Activated naive CD4-positive, alpha-beta T cell treated with anti-CD3 and anti-CD28 coated beads, Interleukin-2, amount 50 U/mL, for 24 hours (primary cell): ENCODE measurements around the gene EVA1A.

Experiments
- H3K27ac Mint-ChIP-seq: one replicate; pipeline ENCODE4 v1.8.0; 2021; ENCODE audit warnings: mild to moderate bottlenecking, mixed read lengths
- H3K27me3 Mint-ChIP-seq: one replicate; pipeline ENCODE4 v1.8.0; 2021; ENCODE audit warnings: mixed read lengths
- H3K36me3 Mint-ChIP-seq: one replicate; pipeline ENCODE4 v1.8.0; 2021; ENCODE audit warnings: mixed read lengths
- H3K4me1 Mint-ChIP-seq: one replicate; pipeline ENCODE4 v1.8.0; 2021; ENCODE audit warnings: mixed read lengths
- H3K4me3 Mint-ChIP-seq: one replicate; pipeline ENCODE4 v1.8.0; 2021; ENCODE audit warnings: mild to moderate bottlenecking, mixed read lengths
- H3K9me3 Mint-ChIP-seq: one replicate; pipeline ENCODE4 v1.8.0; 2021; ENCODE audit warnings: mixed read lengths

Gene EVA1A

GRCh38 chr2:75476761-75477160 lies 84.0 kb downstream of the EVA1A start:
- no peaks in the 10 kb centered on the region for H3K36me3 Mint-ChIP-seq
- no peak overlapping the region for H3K4me3 Mint-ChIP-seq
- no peak overlapping the region for H3K27ac Mint-ChIP-seq
- H3K4me1 Mint-ChIP-seq, result no peaks in the 10 kb centered on the region
- H3K27me3 Mint-ChIP-seq, result peaks cover 5% of the 10 kb centered on the region
- H3K9me3 Mint-ChIP-seq, result no peaks in the 10 kb centered on the region

GRCh38 chr2:75475976-75476375 lies 84.8 kb downstream of the EVA1A start:
- H3K36me3 Mint-ChIP-seq, result no peaks in the 10 kb centered on the region
- H3K9me3 Mint-ChIP-seq, result no peaks in the 10 kb centered on the region
- H3K4me1 Mint-ChIP-seq, result no peaks in the 10 kb centered on the region
- H3K4me3 Mint-ChIP-seq, result no peak overlapping the region
- H3K27me3 Mint-ChIP-seq, result peaks cover 5% of the 10 kb centered on the region
- no peak overlapping the region for H3K27ac Mint-ChIP-seq

GRCh38 chr2:75475049-75475448 lies 85.7 kb downstream of the EVA1A start:
- Mint-ChIP-seq H3K4me3 (no peak overlapping the region), H3K9me3 (no peaks in the 10 kb centered on the region), H3K27me3 (peaks cover 3% of the 10 kb centered on the region), H3K36me3 (no peaks in the 10 kb centered on the region), H3K27ac (no peak overlapping the region), H3K4me1 (no peaks in the 10 kb centered on the region)

DNA sequence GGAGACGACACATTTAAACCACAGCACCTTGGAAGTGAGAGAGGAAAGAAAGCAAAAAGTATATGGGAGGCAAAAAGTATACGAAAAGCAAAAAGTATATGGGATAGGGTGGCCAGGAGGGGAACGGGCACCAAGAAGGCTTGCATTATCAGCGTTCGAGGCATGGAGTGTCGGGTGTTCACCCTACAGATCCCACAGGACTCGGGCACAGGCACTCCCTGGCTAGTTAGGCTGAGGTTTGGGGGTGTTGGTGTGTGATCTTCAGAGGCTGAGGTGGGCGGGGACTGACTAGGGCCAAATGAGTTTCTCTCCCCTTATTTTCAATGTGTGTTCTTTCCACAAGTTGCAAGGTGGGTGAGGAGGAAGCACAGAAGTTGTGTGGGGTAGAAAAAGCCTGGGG lies 86.6 kb downstream of the EVA1A start:
- H3K36me3 Mint-ChIP-seq, result no peaks in the 10 kb centered on the region
- H3K9me3 Mint-ChIP-seq, result no peaks in the 10 kb centered on the region
- no peak overlapping the region for H3K4me3 Mint-ChIP-seq
- peaks cover 3% of the 10 kb centered on the region for H3K27me3 Mint-ChIP-seq
- no peak overlapping the region for H3K27ac Mint-ChIP-seq
- H3K4me1 Mint-ChIP-seq, result no peaks in the 10 kb centered on the region

DNA sequence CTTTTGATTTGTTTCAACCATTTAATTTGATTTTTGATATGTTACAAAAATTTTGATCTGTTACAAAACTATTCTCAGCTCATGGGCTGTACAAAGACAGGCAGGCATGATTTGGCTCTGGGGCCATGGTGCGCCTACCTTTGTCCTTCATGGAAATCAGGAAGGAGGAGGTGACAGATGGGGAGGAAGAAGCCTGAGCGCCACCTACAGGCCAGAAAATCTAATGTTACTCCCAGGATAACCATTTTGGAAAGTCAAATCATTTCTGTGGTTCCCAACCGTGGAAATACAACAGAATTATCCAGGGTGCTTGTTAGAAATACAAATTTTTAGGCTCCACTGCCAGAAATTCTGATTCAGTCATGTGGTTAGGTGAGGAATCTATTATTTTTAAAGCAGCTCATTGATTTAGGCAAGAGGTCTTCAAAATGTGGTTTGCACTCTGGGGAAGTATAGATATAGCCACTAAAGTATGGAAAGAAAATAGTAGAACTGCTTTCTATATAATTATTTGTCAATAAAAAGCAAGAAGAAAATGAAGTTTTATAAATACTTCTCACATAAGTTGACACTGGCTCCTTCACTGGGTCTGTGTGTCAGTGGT lies 93.9 kb downstream of the EVA1A start:
- Mint-ChIP-seq H3K27ac (no peak overlapping the region), H3K9me3 (no peaks in the 10 kb centered on the region), H3K4me1 (no peaks in the 10 kb centered on the region), H3K27me3 (peaks cover 8% of the 10 kb centered on the region), H3K4me3 (no peak overlapping the region), H3K36me3 (no peaks in the 10 kb centered on the region)

- no peak overlapping the region for H3K4me3 Mint-ChIP-seq
- H3K9me3 Mint-ChIP-seq, result no peaks in the 10 kb centered on the region
Observed at GRCh38 chr2:75465317-75465984, 95.3 kb downstream of the EVA1A start.

DNA sequence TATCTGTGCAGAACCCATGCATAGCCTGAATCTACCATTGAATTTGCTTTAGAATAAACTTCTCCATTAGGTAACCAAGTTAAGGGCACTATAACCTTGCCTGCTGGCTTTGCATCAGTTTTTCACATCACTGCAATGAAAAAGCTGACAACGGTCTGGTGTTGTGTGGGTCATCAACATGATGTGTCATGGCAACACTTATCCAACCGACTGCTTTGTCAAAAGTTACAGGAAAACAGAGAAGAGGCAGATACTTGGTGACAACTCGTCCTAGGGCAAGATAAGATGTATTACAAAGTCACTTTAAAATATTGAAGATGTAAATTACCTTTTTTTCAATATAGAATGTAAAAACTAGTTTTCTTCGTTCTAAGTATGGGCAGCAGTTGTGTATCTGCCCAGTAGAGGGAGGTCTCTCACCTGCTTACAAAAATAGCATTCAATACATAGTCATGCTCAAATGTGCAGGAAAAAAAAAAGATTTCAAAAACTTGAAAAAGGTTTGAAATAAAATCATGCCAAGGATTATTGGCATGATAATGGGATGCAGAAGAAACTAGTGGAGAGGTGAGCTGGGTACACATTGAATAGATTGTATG lies 96.3 kb downstream of the EVA1A start:
- Mint-ChIP-seq H3K4me1 (no peaks in the 10 kb centered on the region), H3K36me3 (no peaks in the 10 kb centered on the region), H3K9me3 (no peaks in the 10 kb centered on the region), H3K27me3 (peaks cover 11% of the 10 kb centered on the region), H3K4me3 (no peak overlapping the region), H3K27ac (no peak overlapping the region)

More at GRCh38 chr2:75465317-75465984, 95.3 kb downstream of the EVA1A start:
- Mint-ChIP-seq H3K36me3 (no peaks in the 10 kb centered on the region), H3K27me3 (peaks cover 10% of the 10 kb centered on the region), H3K4me1 (no peaks in the 10 kb centered on the region), H3K27ac (no peak overlapping the region)

- Mint-ChIP-seq H3K9me3 (no peaks in the 10 kb centered on the region), H3K36me3 (no peaks in the 10 kb centered on the region), H3K4me3 (no peak overlapping the region), H3K4me1 (no peaks in the 10 kb centered on the region), H3K27me3 (peaks cover 11% of the 10 kb centered on the region), H3K27ac (no peak overlapping the region)
Observed at GRCh38 chr2:75462721-75463120, 98.0 kb downstream of the EVA1A start.

- no peak overlapping the region for H3K27ac Mint-ChIP-seq
- H3K9me3 Mint-ChIP-seq, result no peaks in the 10 kb centered on the region
Observed at GRCh38 chr2:75462206-75462605, 98.5 kb downstream of the EVA1A start.

GRCh38 chr2:75460630-75461029 lies 100.1 kb downstream of the EVA1A start:
- no peaks in the 10 kb centered on the region for H3K4me1 Mint-ChIP-seq
- H3K4me3 Mint-ChIP-seq, result no peak overlapping the region
- H3K27ac Mint-ChIP-seq, result no peak overlapping the region
- H3K9me3 Mint-ChIP-seq, result no peaks in the 10 kb centered on the region
- H3K27me3 Mint-ChIP-seq, result peaks cover 12% of the 10 kb centered on the region
- no peaks in the 10 kb centered on the region for H3K36me3 Mint-ChIP-seq

More at GRCh38 chr2:75462206-75462605, 98.5 kb downstream of the EVA1A start:
- Mint-ChIP-seq H3K27me3 (peaks cover 12% of the 10 kb centered on the region), H3K4me3 (no peak overlapping the region), H3K36me3 (no peaks in the 10 kb centered on the region), H3K4me1 (no peaks in the 10 kb centered on the region)

DNA sequence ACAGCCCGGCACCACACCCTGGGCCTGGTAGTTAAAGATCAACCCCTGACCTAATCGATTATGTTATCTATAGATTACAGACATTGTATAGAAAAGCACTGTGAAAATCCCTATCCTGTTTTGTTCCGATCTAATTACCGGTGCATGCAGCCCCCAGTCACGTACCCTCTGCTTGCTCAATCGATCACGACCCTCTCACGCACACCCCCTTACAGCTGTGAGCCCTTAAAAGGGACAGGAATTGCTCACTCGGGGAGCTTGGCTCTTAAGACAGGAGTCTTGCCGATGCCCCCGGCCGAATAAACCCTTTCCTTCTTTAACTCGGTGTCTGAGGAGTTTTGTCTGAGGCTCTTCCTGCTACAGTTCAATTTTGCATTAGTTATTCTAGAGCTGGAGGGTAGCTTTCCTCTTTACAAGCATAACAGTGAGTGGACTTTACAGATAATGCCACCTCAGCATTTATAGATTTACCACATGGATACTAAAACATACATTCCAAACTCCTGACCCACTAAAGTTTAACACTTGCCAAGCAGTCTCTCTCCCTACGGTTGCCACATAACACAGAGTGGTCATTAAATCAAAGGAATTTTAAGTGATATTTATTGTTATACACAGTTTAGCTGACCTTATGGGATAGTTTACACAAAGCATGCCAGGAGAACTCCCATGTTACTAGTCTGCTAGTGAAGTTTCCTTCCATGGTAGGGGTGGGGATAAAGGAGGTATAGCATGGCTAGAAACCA lies 101.0 kb downstream of the EVA1A start:
- Mint-ChIP-seq H3K9me3 (no peaks in the 10 kb centered on the region), H3K36me3 (no peaks in the 10 kb centered on the region), H3K27me3 (peaks cover 12% of the 10 kb centered on the region), H3K4me1 (no peaks in the 10 kb centered on the region), H3K27ac (no peak overlapping the region), H3K4me3 (no peak overlapping the region)

- no peaks in the 10 kb centered on the region for H3K9me3 Mint-ChIP-seq
- peaks cover 11% of the 10 kb centered on the region for H3K27me3 Mint-ChIP-seq
- H3K27ac Mint-ChIP-seq, result no peak overlapping the region
- no peaks in the 10 kb centered on the region for H3K4me1 Mint-ChIP-seq
- no peak overlapping the region for H3K4me3 Mint-ChIP-seq
- H3K36me3 Mint-ChIP-seq, result no peaks in the 10 kb centered on the region
Observed at GRCh38 chr2:75458201-75458600, 102.5 kb downstream of the EVA1A start.

- H3K4me1 Mint-ChIP-seq, result no peaks in the 10 kb centered on the region
- no peak overlapping the region for H3K27ac Mint-ChIP-seq
- no peaks in the 10 kb centered on the region for H3K9me3 Mint-ChIP-seq
- no peak overlapping the region for H3K4me3 Mint-ChIP-seq
- H3K27me3 Mint-ChIP-seq, result peaks cover 11% of the 10 kb centered on the region
- H3K36me3 Mint-ChIP-seq, result no peaks in the 10 kb centered on the region
Observed at GRCh38 chr2:75456825-75457224, 103.9 kb downstream of the EVA1A start.

GRCh38 chr2:75456111-75456510 lies 104.6 kb downstream of the EVA1A start:
- Mint-ChIP-seq H3K27me3 (peaks cover 11% of the 10 kb centered on the region), H3K27ac (no peak overlapping the region), H3K4me1 (no peaks in the 10 kb centered on the region), H3K4me3 (no peak overlapping the region), H3K9me3 (no peaks in the 10 kb centered on the region), H3K36me3 (no peaks in the 10 kb centered on the region)

DNA sequence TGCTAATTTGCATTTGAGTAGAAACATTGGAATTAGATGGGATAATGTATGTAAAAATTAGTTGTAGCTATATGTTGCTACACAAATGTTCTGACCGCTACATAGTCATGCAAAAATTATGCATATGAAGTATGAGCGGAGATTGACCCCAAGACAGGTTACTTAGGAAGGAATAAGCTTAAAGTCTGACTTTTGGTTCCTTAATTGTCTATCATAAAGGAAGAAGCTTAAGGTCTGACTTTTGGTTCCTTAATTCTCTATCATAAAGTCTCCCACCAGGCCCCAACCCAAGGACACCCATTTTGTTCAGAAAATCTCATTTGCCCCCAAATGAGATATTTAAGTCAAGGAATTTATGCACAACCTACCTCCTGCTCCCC lies 106.5 kb downstream of the EVA1A start:
- no peaks in the 10 kb centered on the region for H3K4me1 Mint-ChIP-seq
- H3K4me3 Mint-ChIP-seq, result no peak overlapping the region
- H3K27ac Mint-ChIP-seq, result no peak overlapping the region
- no peaks in the 10 kb centered on the region for H3K9me3 Mint-ChIP-seq
- H3K27me3 Mint-ChIP-seq, result peaks cover 8% of the 10 kb centered on the region
- no peaks in the 10 kb centered on the region for H3K36me3 Mint-ChIP-seq
